NCI-H69 (cell line): ENCODE data around the gene ITGAL.
A peak's percentile ranks its signal among the peaks of the same experiment; 100 is the strongest.
"Not testable (repeated sequence)": the region's sequence is repeated elsewhere in the genome, so short reads cannot be mapped to it uniquely, and the experiment has no call there.

Experiments
- DNase-seq: peaks from one replicate; lab custom pipeline; 2025; lab: John Stamatoyannopoulos, UW

Gene ITGAL

GRCh38 chr16:30491744-30492308, 19.3 kb downstream of the ITGAL start:
- DNase-seq = peak; percentile 21

- DNase-seq = no peak
Measured at GRCh38 chr16:30493941-30494488, 21.5 kb downstream of the ITGAL start.

- DNase-seq = peak; percentile 40
Measured at GRCh38 chr16:30494709-30495108, 22.2 kb downstream of the ITGAL start.

GRCh38 chr16:30499284-30499683, 26.7 kb downstream of the ITGAL start:
- no peak for DNase-seq

GRCh38 chr16:30503403-30504296, 31.1 kb downstream of the ITGAL start:
- DNase-seq = no peak

- DNase-seq = no peak
Measured at GRCh38 chr16:30509081-30509765, 36.7 kb downstream of the ITGAL start.

GRCh38 chr16:30510376-30510938, 37.9 kb downstream of the ITGAL start:
- DNase-seq = no peak

- no peak for DNase-seq
Measured at GRCh38 chr16:30511509-30511908, 39.0 kb downstream of the ITGAL start.

- DNase-seq = no peak
Measured at GRCh38 chr16:30515275-30515674, 42.7 kb downstream of the ITGAL start.

GRCh38 chr16:30518552-30518951, 46.0 kb downstream of the ITGAL start:
- DNase-seq = no peak

GRCh38 chr16:30519120-30520049, 46.8 kb downstream of the ITGAL start:
- DNase-seq = no peak

- no peak for DNase-seq
Measured at GRCh38 chr16:30521476-30521872, 48.9 kb downstream of the ITGAL start.

- DNase-seq = no peak
Measured at GRCh38 chr16:30521873-30522641, 49.5 kb downstream of the ITGAL start.

- not testable (repeated sequence) for DNase-seq
Measured at GRCh38 chr16:30522702-30523463, 50.3 kb downstream of the ITGAL start.

GRCh38 chr16:30523768-30524574, 51.4 kb downstream of the ITGAL start:
- DNase-seq = peak; percentile 40

GRCh38 chr16:30524575-30525568, 52.3 kb downstream of the ITGAL start:
- DNase-seq = no peak

- DNase-seq = no peak
Measured at GRCh38 chr16:30525844-30526136, 53.2 kb downstream of the ITGAL start.
